Activated T-cell treated with anti-CD3 and anti-CD28 coated beads, Interleukin-2, amount 50 U/mL, for 72 hours (primary cell): ENCODE measurements around the gene NMBR. TPM values are rescaled to one million over a fixed set of nuclear protein-coding genes. Genes with fewer than 3 reads are reported as not detected.
"Not testable (repeated sequence)": the region's sequence is repeated elsewhere in the genome, so short reads cannot be mapped to it uniquely, and the experiment has no call there.

Experiments used
- ATAC-seq, 2 donors: fragments of 150-1000 bp; cut with Tn5 transposase; replicated peaks in 1 of 2; 2 replicates each; pipeline ENCODE4 v1.10.0; 2021; ENCODE audit warnings: moderate library complexity in 2 of 2, mild to moderate bottlenecking in 1 of 2
- DNase-seq, 2 donors: peaks; one replicate each; pipeline ENCODE4 v3.0.0; 2021 to 2022; ENCODE audit warnings: mixed read lengths in 1 of 2
- H3K27ac Mint-ChIP-seq: one replicate; pipeline ENCODE4 v1.8.0; 2022; ENCODE audit warnings: mild to moderate bottlenecking, moderate library complexity, mixed read lengths
- H3K27me3 Mint-ChIP-seq: one replicate; pipeline ENCODE4 v1.8.0; 2022; ENCODE audit warnings: low read depth, mixed read lengths
- H3K36me3 Mint-ChIP-seq, 2 donors: one replicate each; pipeline ENCODE4 v1.8.0; 2022; ENCODE audit warnings: mixed read lengths in 2 of 2, mild to moderate bottlenecking in 1 of 2; ENCODE audit not compliant: insufficient read depth in 2 of 2
- H3K4me1 Mint-ChIP-seq: one replicate; pipeline ENCODE4 v1.8.0; 2022; ENCODE audit warnings: low read depth, mixed read lengths
- H3K4me3 Mint-ChIP-seq, 2 donors: one replicate each; pipeline ENCODE4 v1.8.0; 2022; ENCODE audit warnings: mild to moderate bottlenecking in 2 of 2, mixed read lengths in 2 of 2, moderate library complexity in 2 of 2
- H3K9me3 Mint-ChIP-seq, 2 donors: one replicate each; pipeline ENCODE4 v1.8.0; 2022; ENCODE audit warnings: mixed read lengths in 2 of 2
- total RNA-seq, 2 donors: library from RNA; stranded (reverse); gene quantifications; one replicate each; pipeline ENCODE4 v1.2.3, GENCODE V29; 2022

Gene NMBR
- total RNA-seq: not detected

- H3K9me3 Mint-ChIP-seq: no peaks in the 10 kb centered on the region
- peaks cover 60% of the 10 kb centered on the region for H3K4me1 Mint-ChIP-seq
- peak; percentile 99 for ATAC-seq
- peak; percentile 93 to 98 for DNase-seq
- peak within 1 kb of the TSS; percentile 99 for H3K27ac Mint-ChIP-seq
- H3K27me3 Mint-ChIP-seq: no peaks in the 10 kb centered on the region
- H3K4me3 Mint-ChIP-seq: peak within 1 kb of the TSS; percentile 92 to 99
- H3K36me3 Mint-ChIP-seq: peaks cover 2 to 4% of the 10 kb centered on the region in 2 donors
Observed at GRCh38 chr6:142146828-142147662, at the start of gene NMBR, which contains the start of gene VTA1. TSS of gene NMBR (minus strand) at chr6:142147122. CDS start at chr6:142088658, 58,464 bp downstream. TSS of gene VTA1 (plus strand) at chr6:142147263. CDS start at chr6:142147288, 25 bp downstream.

- Mint-ChIP-seq H3K36me3 (peaks cover 6 to 12% of the 10 kb centered on the region in 2 donors), H3K9me3 (no peaks in the 10 kb centered on the region), H3K4me3 (no peak overlapping the region), H3K4me1 (peaks cover 16% of the 10 kb centered on the region), H3K27me3 (no peaks in the 10 kb centered on the region), H3K27ac (no peak overlapping the region)
- no peak for ATAC-seq
- no peak for DNase-seq
Observed at GRCh38 chr6:142195862-142196541, 49.1 kb upstream of the NMBR start.

- Mint-ChIP-seq H3K4me1 (peaks cover 16% of the 10 kb centered on the region), H3K36me3 (peaks cover 5 to 12% of the 10 kb centered on the region in 2 donors), H3K27ac (no peak overlapping the region), H3K9me3 (no peaks in the 10 kb centered on the region), H3K27me3 (no peaks in the 10 kb centered on the region), H3K4me3 (no peak overlapping the region)
- ATAC-seq: no peak
- no peak for DNase-seq
Observed at GRCh38 chr6:142193621-142194020, 46.7 kb upstream of the NMBR start.

- H3K9me3 Mint-ChIP-seq: no peaks in the 10 kb centered on the region
- H3K4me3 Mint-ChIP-seq: no peak overlapping the region
- H3K4me1 Mint-ChIP-seq: peaks cover 16% of the 10 kb centered on the region
- no peak overlapping the region for H3K27ac Mint-ChIP-seq
- peaks cover 5 to 12% of the 10 kb centered on the region in 2 donors for H3K36me3 Mint-ChIP-seq
- no peak for DNase-seq
- no peaks in the 10 kb centered on the region for H3K27me3 Mint-ChIP-seq
- ATAC-seq: no peak
Observed at GRCh38 chr6:142192343-142192742, 45.4 kb upstream of the NMBR start.

GRCh38 chr6:142189057-142189456 is 42.1 kb upstream of the NMBR start:
- no peak for DNase-seq
- Mint-ChIP-seq H3K4me1 (peaks cover under 1% of the 10 kb centered on the region), H3K9me3 (no peaks in the 10 kb centered on the region), H3K27ac (no peak overlapping the region), H3K36me3 (peaks cover 0 to 6% of the 10 kb centered on the region in 2 donors), H3K4me3 (no peak overlapping the region), H3K27me3 (no peaks in the 10 kb centered on the region)
- no peak for ATAC-seq

GRCh38 chr6:142188341-142188740 is 41.4 kb upstream of the NMBR start:
- not testable (repeated sequence) for H3K27ac Mint-ChIP-seq, H3K4me1 Mint-ChIP-seq, H3K4me3 Mint-ChIP-seq, H3K27me3 Mint-ChIP-seq, ATAC-seq, H3K36me3 Mint-ChIP-seq, H3K9me3 Mint-ChIP-seq, DNase-seq

- DNase-seq: no peak
- no peak overlapping the region for H3K4me3 Mint-ChIP-seq
- H3K9me3 Mint-ChIP-seq: no peaks in the 10 kb centered on the region
- H3K27me3 Mint-ChIP-seq: no peaks in the 10 kb centered on the region
- peaks cover under 1% of the 10 kb centered on the region for H3K4me1 Mint-ChIP-seq
- ATAC-seq: no peak
- no peak overlapping the region for H3K27ac Mint-ChIP-seq
- H3K36me3 Mint-ChIP-seq: peaks cover 0 to 3% of the 10 kb centered on the region in 2 donors
Observed at GRCh38 chr6:142187209-142187608, 40.3 kb upstream of the NMBR start.

GRCh38 chr6:142185641-142186040 is 38.7 kb upstream of the NMBR start:
- no peaks in the 10 kb centered on the region for H3K9me3 Mint-ChIP-seq
- H3K4me3 Mint-ChIP-seq: no peak overlapping the region
- DNase-seq (no peak), ATAC-seq (no peak)
- H3K4me1 Mint-ChIP-seq: peaks cover 5% of the 10 kb centered on the region
- peaks cover 0 to 7% of the 10 kb centered on the region in 2 donors for H3K36me3 Mint-ChIP-seq
- H3K27ac Mint-ChIP-seq: no peak overlapping the region
- H3K27me3 Mint-ChIP-seq: no peaks in the 10 kb centered on the region

GRCh38 chr6:142184307-142184706 is 37.4 kb upstream of the NMBR start:
- H3K27ac Mint-ChIP-seq: peak overlapping the region; percentile 24
- H3K36me3 Mint-ChIP-seq: peaks cover 2 to 4% of the 10 kb centered on the region in 2 donors
- no peak for ATAC-seq
- H3K4me1 Mint-ChIP-seq: peaks cover 5% of the 10 kb centered on the region
- H3K9me3 Mint-ChIP-seq: no peaks in the 10 kb centered on the region
- no peaks in the 10 kb centered on the region for H3K27me3 Mint-ChIP-seq
- no peak overlapping the region for H3K4me3 Mint-ChIP-seq
- DNase-seq: no peak

- Mint-ChIP-seq H3K27ac (no peak overlapping the region), H3K36me3 (peaks cover 2 to 4% of the 10 kb centered on the region in 2 donors), H3K4me1 (peaks cover 5% of the 10 kb centered on the region), H3K27me3 (no peaks in the 10 kb centered on the region), H3K4me3 (no peak overlapping the region), H3K9me3 (no peaks in the 10 kb centered on the region)
- no peak for ATAC-seq
- no peak for DNase-seq
Observed at GRCh38 chr6:142183351-142183750, 36.4 kb upstream of the NMBR start.

GRCh38 chr6:142182004-142182403 is 35.1 kb upstream of the NMBR start:
- H3K36me3 Mint-ChIP-seq: peaks cover 8 to 18% of the 10 kb centered on the region in 2 donors
- ATAC-seq (no peak), DNase-seq (no peak)
- H3K9me3 Mint-ChIP-seq: peaks cover 4 to 6% of the 10 kb centered on the region in 2 donors
- H3K4me3 Mint-ChIP-seq: no peak overlapping the region
- peaks cover 5% of the 10 kb centered on the region for H3K4me1 Mint-ChIP-seq
- H3K27me3 Mint-ChIP-seq: no peaks in the 10 kb centered on the region
- no peak overlapping the region for H3K27ac Mint-ChIP-seq

- H3K4me1 Mint-ChIP-seq: peaks cover 5% of the 10 kb centered on the region
- DNase-seq (no peak), ATAC-seq (no peak)
- H3K36me3 Mint-ChIP-seq: peaks cover 16 to 35% of the 10 kb centered on the region in 2 donors
- peaks cover 8% of the 10 kb centered on the region in 2 donors for H3K9me3 Mint-ChIP-seq
- H3K27me3 Mint-ChIP-seq: no peaks in the 10 kb centered on the region
- no peak overlapping the region for H3K4me3 Mint-ChIP-seq
- H3K27ac Mint-ChIP-seq: no peak overlapping the region
Observed at GRCh38 chr6:142178129-142178528, 31.2 kb upstream of the NMBR start.

GRCh38 chr6:142174703-142175102 is 27.8 kb upstream of the NMBR start:
- H3K9me3 Mint-ChIP-seq: peaks cover 8% of the 10 kb centered on the region in 2 donors
- H3K4me3 Mint-ChIP-seq: no peak overlapping the region
- peaks cover 20 to 39% of the 10 kb centered on the region in 2 donors for H3K36me3 Mint-ChIP-seq
- H3K4me1 Mint-ChIP-seq: no peaks in the 10 kb centered on the region
- ATAC-seq: no peak
- H3K27ac Mint-ChIP-seq: no peak overlapping the region
- no peak for DNase-seq
- no peaks in the 10 kb centered on the region for H3K27me3 Mint-ChIP-seq
